Fibroblast of lung (primary cell): ENCODE results near the gene MACROH2A2. TPM values are rescaled to one million over a fixed set of nuclear protein-coding genes. Genes with fewer than 3 reads are reported as not detected.

ENCODE experiments used
- DNase-seq, 2 donors: peaks; one replicate each; pipeline versions ENCODE4 v3.0.0 to v3.0.0-alpha.2; 2010; ENCODE audit warnings: low read depth in 2 of 2
- H2AFZ ChIP-seq: 2 replicates; pipeline ENCODE4 v1.5.1; 2012; ENCODE audit warnings: low read length, control low read depth, inconsistent platforms
- H3K27ac ChIP-seq: 2 replicates; pipeline ENCODE4 v1.5.1; 2011; ENCODE audit warnings: low read length, control low read depth; ENCODE audit not compliant: insufficient read depth
- H3K27me3 ChIP-seq: 2 replicates; pipeline ENCODE4 v1.5.1; 2011; ENCODE audit warnings: mild to moderate bottlenecking, low read length; ENCODE audit not compliant: control insufficient read depth, insufficient read depth
- H3K36me3 ChIP-seq: 2 replicates; pipeline ENCODE4 v1.5.1; 2011; ENCODE audit warnings: low read length; ENCODE audit not compliant: control insufficient read depth, insufficient read depth
- H3K4me1 ChIP-seq: 2 replicates; pipeline ENCODE4 v1.5.1; 2011; ENCODE audit warnings: low read length; ENCODE audit not compliant: control insufficient read depth, insufficient read depth; ENCODE audit errors: extremely low read depth
- H3K4me2 ChIP-seq: 2 replicates; pipeline ENCODE4 v1.5.1; 2011; ENCODE audit warnings: low read length, control low read depth; ENCODE audit not compliant: insufficient read depth; ENCODE audit errors: extremely low read depth
- H3K4me3 ChIP-seq, 4 experiments: fragments of 200-600 bp in 1 of 4; sonication (generic) in 1 of 4; replicated peaks in 1 of 4; 2 replicates each; pipeline ENCODE4 v1.5.1; 2011 to 2016; ENCODE audit warnings: low read length in 4 of 4, low read depth in 3 of 4, mild to moderate bottlenecking in 3 of 4, control low read depth in 2 of 4, inconsistent platforms in 1 of 4, mixed read lengths in 1 of 4; ENCODE audit not compliant: insufficient read depth in 1 of 4; ENCODE audit errors: control extremely low read depth in 1 of 4
- H3K79me2 ChIP-seq: 2 replicates; pipeline ENCODE4 v1.5.1; 2012; ENCODE audit warnings: mild to moderate bottlenecking, low read length, inconsistent platforms; ENCODE audit not compliant: control insufficient read depth, insufficient read depth
- H3K9ac ChIP-seq: 2 replicates; pipeline ENCODE4 v1.5.1; 2011; ENCODE audit warnings: mild to moderate bottlenecking, low read length, control low read depth; ENCODE audit not compliant: insufficient read depth
- H3K9me3 ChIP-seq: 2 replicates; pipeline ENCODE4 v1.5.1; 2012; ENCODE audit warnings: low read depth, low read length; ENCODE audit not compliant: control insufficient read depth, insufficient read depth
- H4K20me1 ChIP-seq: 2 replicates; pipeline ENCODE4 v1.5.1; 2011; ENCODE audit warnings: low read length; ENCODE audit not compliant: control insufficient read depth, insufficient read depth; ENCODE audit errors: extremely low read depth
- EZH2 ChIP-seq: IDR thresholded peaks from 2 replicates; pipeline ENCODE4 v1.5.1; 2012; ENCODE audit warnings: low read length, control low read depth, mild to moderate bottlenecking; ENCODE audit errors: missing control alignments
- polyA minus RNA-seq: library from RNA; depleted of rRNA, polyadenylated mRNA; stranded (reverse); fragments of >200 nt; gene quantifications from 2 replicates; pipeline ENCODE4 v1.2.3, GENCODE V29; 2011; ENCODE audit warnings: low replicate concordance
- polyA plus RNA-seq, 2 donors: library from polyadenylated mRNA; depleted of rRNA in 1 of 2; stranded (reverse) in 1 of 2; unstranded in 1 of 2; fragments of >200 nt; gene quantifications; 2 replicates each; pipeline ENCODE4 v1.2.1, GENCODE V29; 2011 to 2012; ENCODE audit warnings: missing spikeins in 1 of 2
- total RNA-seq: library from RNA; depleted of rRNA; stranded (reverse); fragments of >200 nt; gene quantifications from 2 replicates; pipeline ENCODE4 v1.2.1, GENCODE V29; 2014
- TF ChIP-seq, protein P1 (sequence below), 2 donors: IDR thresholded peaks in 1 of 2; conservative IDR thresholded peaks in 1 of 2; 1 replicate in 1 of 2; 2 replicates in 1 of 2; pipeline ENCODE4 v1.5.1; 2011 to 2012; ENCODE audit warnings: low read length in 2 of 2, control low read depth in 1 of 2, inconsistent platforms in 1 of 2, low read depth in 1 of 2, mild to moderate bottlenecking in 1 of 2

The MACROH2A2 gene
- total RNA-seq (9.2 and 12.1 TPM in 2 replicates), polyA plus RNA-seq (12.1 and 15.4 TPM in 2 replicates), polyA minus RNA-seq (10.0 and 12.4 TPM in 2 replicates)
- 15.9 and 20.7 TPM in 2 replicates for polyA plus RNA-seq (2012)

DNA sequence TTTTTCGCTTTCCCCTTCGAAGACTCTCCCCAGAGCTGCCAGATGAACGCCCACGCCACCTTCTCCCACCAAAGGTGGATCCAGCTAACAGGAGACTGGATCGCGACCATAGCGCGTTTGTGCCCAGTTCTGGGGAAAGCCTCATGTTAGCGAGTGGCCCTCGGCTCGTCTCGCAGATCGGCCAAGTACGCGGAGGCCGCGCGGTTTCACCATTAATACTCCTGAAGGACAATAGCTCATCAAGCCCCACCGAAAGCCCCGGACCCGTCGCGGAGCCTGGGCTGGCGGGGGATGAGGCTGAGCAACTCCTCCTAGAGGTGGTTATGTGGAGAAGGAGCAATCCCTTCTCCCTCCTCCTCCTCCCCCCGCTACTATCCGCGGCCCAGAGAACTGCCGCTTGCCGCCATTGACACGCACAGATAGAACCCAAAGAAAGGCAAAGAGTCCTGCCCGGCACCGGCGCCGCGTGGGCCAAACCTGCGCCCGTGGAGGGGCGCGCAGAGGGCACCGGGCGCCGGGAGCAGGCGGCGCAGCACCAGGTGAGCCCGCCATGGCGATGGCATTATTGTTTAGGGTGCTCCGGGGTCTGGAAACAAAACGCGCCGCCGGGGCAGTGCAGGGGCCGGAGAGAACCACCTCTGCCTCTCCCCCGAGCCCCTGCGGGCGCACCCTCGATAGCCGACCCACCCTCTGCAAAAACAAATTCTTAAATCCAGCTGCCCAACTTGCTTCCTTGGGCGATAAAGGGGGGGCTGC, at the start of gene MACROH2A2:
MACROH2A2 (plus strand) TSS at position 385 of the 756 bp plus-strand sequence. CDS start 22,813 bp downstream, outside the sequence.
- Histone ChIP-seq H3K9me3 (no peaks in the 10 kb centered on the region), H4K20me1 (no peaks in the 10 kb centered on the region), H3K79me2 (no peaks in the 10 kb centered on the region), H3K27me3 (peaks cover 2% of the 10 kb centered on the region), H3K9ac (peak within 1 kb of the TSS; percentile 58), H3K4me3 (peak within 1 kb of the TSS; percentile 58 to 82 (median 66)), H3K4me2 (peak within 1 kb of the TSS; percentile 83), H2AFZ (peak within 1 kb of the TSS; percentile 66), H3K27ac (no peak within 1 kb of the TSS), H3K36me3 (no peaks in the 10 kb centered on the region), H3K4me1 (no peaks in the 10 kb centered on the region)
- TF ChIP-seq, protein P1, sequence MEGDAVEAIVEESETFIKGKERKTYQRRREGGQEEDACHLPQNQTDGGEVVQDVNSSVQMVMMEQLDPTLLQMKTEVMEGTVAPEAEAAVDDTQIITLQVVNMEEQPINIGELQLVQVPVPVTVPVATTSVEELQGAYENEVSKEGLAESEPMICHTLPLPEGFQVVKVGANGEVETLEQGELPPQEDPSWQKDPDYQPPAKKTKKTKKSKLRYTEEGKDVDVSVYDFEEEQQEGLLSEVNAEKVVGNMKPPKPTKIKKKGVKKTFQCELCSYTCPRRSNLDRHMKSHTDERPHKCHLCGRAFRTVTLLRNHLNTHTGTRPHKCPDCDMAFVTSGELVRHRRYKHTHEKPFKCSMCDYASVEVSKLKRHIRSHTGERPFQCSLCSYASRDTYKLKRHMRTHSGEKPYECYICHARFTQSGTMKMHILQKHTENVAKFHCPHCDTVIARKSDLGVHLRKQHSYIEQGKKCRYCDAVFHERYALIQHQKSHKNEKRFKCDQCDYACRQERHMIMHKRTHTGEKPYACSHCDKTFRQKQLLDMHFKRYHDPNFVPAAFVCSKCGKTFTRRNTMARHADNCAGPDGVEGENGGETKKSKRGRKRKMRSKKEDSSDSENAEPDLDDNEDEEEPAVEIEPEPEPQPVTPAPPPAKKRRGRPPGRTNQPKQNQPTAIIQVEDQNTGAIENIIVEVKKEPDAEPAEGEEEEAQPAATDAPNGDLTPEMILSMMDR (conservative IDR thresholded peaks at IDR 0.05 in 1 of 2, IDR thresholded peaks at IDR 0.05 in 1 of 2; ENCODE audit: low read depth in 1 of 2, low read length in 2 of 2), result peak; percentile 44 to 50
- no peak for TF ChIP-seq EZH2
- DNase-seq, result peak; percentile 69 to 84

DNA sequence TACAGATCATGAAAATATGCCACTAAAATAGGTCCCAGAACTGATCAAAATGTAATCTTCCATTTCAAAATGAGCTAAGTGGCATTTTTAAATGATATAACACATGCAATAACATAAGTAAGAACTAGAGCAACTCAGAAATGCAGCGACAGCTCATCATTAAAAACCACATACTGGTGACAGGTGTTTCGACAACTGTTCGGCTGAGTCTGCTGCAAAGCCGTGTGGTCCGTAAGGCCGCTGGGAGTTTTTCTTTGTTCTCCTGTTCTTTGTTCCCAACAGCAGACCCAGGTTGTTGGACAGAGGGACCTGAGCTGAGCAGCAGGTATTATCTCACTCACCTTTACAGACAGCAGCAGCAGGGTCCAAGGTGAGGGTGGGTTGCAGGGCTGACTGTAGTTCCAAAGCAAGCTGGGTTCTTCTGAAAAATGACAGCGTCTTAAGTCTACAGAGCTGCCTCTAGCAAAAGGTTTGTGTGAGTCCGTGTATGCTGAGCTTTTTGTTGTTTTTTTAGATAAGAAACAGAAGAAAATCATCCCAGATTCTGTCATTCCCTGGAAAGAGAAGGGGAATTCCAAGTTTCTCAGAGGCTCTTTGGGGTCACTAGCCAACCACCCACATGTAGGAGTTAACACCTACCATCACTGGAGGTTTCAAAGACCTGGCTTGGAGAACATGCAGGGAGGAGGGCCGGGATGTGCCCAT, 45.4 kb upstream of the MACROH2A2 start:
- no peaks in the 10 kb centered on the region for H3K79me2 ChIP-seq
- H3K9ac ChIP-seq, result no peak overlapping the region
- H4K20me1 ChIP-seq, result no peaks in the 10 kb centered on the region
- no peak overlapping the region for H3K4me3 ChIP-seq
- H3K4me2 ChIP-seq, result no peak overlapping the region
- H2AFZ ChIP-seq, result no peak overlapping the region
- no peaks in the 10 kb centered on the region for H3K4me1 ChIP-seq
- peaks cover 9% of the 10 kb centered on the region for H3K27me3 ChIP-seq
- no peaks in the 10 kb centered on the region for H3K9me3 ChIP-seq
- H3K36me3 ChIP-seq, result no peaks in the 10 kb centered on the region
- TF ChIP-seq, protein P1 (conservative IDR thresholded peaks at IDR 0.05 in 1 of 2, IDR thresholded peaks at IDR 0.05 in 1 of 2; ENCODE audit: low read depth in 1 of 2, low read length in 2 of 2), result no peak
- TF ChIP-seq EZH2, result no peak
- H3K27ac ChIP-seq, result no peak overlapping the region
- DNase-seq, result peak in 1 of 2 donors; percentile 56

DNA sequence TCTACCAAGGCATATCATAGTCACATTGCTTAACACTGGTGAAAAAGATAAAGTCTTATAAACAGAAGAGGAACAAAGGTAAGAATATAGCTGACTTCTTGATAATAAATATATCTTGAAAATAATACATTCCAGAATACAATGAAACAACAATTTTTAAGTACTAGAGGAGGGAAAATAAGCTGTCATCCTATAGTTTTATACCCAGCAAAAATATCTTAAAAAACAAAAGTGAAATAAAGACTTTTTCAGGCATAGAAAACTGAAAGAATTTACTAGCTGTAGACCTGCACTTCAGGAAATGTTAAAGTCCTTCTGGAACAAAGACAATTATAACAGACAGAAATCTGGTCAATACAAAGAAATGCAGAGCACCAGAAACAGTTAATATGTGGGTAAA, 21.4 kb upstream of the MACROH2A2 start:
- H3K4me2 ChIP-seq, result no peak overlapping the region
- no peak overlapping the region for H2AFZ ChIP-seq
- H3K36me3 ChIP-seq, result no peaks in the 10 kb centered on the region
- H3K9ac ChIP-seq, result no peak overlapping the region
- H3K4me1 ChIP-seq, result no peaks in the 10 kb centered on the region
- H3K9me3 ChIP-seq, result no peaks in the 10 kb centered on the region
- H3K79me2 ChIP-seq, result no peaks in the 10 kb centered on the region
- no peak overlapping the region for H3K4me3 ChIP-seq
- H3K27ac ChIP-seq, result no peak overlapping the region
- peaks cover 13% of the 10 kb centered on the region for H3K27me3 ChIP-seq
- no peaks in the 10 kb centered on the region for H4K20me1 ChIP-seq
- TF ChIP-seq, protein P1 (conservative IDR thresholded peaks at IDR 0.05 in 1 of 2, IDR thresholded peaks at IDR 0.05 in 1 of 2; ENCODE audit: low read depth in 1 of 2, low read length in 2 of 2), result no peak
- no peak for TF ChIP-seq EZH2
- no peak for DNase-seq
